Endothelial cell of umbilical vein (primary cell): ENCODE results near the gene EIF4E1B.

Source experiments
- EZH2 ChIP-seq: IDR thresholded peaks from 2 replicates; pipeline ENCODE4 v1.6.1; 2012; ENCODE audit warnings: borderline replicate concordance, low read depth, mild to moderate bottlenecking, moderate library complexity, low read length, inconsistent platforms; ENCODE audit not compliant: severe bottlenecking
- MAX ChIP-seq: IDR thresholded peaks from 2 replicates; pipeline ENCODE4 v1.6.1; 2011; ENCODE audit not compliant: insufficient read depth, insufficient read length
- POLR2A ChIP-seq: IDR thresholded peaks from 2 replicates; pipeline ENCODE4 v1.6.1; 2012; ENCODE audit warnings: low read depth, mild to moderate bottlenecking, control low read depth, low read length
- POLR2AphosphoS5 ChIP-seq: IDR thresholded peaks from 2 replicates; pipeline ENCODE4 v1.6.1; 2012; ENCODE audit warnings: low read depth, mild to moderate bottlenecking, control low read depth, low read length, moderate library complexity; ENCODE audit not compliant: insufficient read depth
- TF ChIP-seq, protein P1 (sequence below), 2 donors: IDR thresholded peaks; 1 replicate in 1 of 2; 2 replicates in 1 of 2; pipeline ENCODE4 v1.5.1; 2011; ENCODE audit warnings: low read length in 2 of 2, mild to moderate bottlenecking in 2 of 2, moderate library complexity in 2 of 2, control low read depth in 1 of 2, inconsistent platforms in 1 of 2, low read depth in 1 of 2; ENCODE audit not compliant: insufficient read depth in 1 of 2; ENCODE audit errors: extremely low read depth in 1 of 2

DNA sequence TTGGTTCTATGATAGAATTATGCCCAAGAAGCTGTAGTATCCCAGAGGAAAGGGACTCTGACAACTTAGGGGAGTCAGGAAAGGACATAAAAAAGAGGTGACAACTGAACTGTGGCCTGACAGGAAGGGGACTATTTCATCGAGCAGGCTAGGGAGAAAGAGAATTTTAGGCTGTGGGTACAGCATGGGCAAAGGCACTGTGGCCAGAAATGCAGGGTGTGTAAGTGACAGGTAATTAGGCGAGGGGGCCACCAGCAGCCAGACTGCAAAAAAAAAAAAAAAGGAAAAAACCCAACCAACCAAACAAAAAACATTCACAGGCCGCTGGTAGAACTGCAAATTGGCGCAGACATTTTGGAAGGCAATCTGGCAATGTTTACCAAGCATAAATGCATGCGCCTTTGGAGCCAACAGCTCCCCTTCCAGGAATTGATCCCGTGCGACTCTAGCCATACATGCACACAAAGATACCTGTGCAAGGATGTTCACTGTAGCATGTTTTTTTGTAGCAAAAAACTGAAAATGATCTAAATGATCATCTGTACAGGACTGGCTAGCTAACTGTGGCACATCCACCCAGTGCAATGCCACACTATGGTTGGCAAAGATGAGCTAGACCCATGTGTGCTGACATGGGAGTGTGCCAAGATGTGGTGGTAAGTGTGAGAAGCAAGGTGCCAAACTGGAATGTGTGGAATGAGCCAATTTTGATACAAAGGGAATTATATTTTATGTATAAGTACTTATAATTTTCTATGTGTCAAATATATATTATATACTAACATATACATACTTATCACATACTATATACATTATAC is 1.1 kb downstream of the EIF4E1B start:
- TF ChIP-seq EZH2 (no peak), POLR2A (no peak), MAX (no peak), POLR2AphosphoS5 (no peak)
- TF ChIP-seq, protein P1, sequence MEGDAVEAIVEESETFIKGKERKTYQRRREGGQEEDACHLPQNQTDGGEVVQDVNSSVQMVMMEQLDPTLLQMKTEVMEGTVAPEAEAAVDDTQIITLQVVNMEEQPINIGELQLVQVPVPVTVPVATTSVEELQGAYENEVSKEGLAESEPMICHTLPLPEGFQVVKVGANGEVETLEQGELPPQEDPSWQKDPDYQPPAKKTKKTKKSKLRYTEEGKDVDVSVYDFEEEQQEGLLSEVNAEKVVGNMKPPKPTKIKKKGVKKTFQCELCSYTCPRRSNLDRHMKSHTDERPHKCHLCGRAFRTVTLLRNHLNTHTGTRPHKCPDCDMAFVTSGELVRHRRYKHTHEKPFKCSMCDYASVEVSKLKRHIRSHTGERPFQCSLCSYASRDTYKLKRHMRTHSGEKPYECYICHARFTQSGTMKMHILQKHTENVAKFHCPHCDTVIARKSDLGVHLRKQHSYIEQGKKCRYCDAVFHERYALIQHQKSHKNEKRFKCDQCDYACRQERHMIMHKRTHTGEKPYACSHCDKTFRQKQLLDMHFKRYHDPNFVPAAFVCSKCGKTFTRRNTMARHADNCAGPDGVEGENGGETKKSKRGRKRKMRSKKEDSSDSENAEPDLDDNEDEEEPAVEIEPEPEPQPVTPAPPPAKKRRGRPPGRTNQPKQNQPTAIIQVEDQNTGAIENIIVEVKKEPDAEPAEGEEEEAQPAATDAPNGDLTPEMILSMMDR (IDR thresholded peaks at IDR 0.05; ENCODE audit: extremely low read depth in 1 of 2, insufficient read depth in 1 of 2, low read depth in 1 of 2, low read length in 2 of 2): no peak
